RWPE1 (cell line): Measurements from ENCODE around the gene TEAD3.
A peak's percentile ranks its signal among the peaks of the same experiment; 100 is the strongest.

Experiments used
- CTCF ChIA-PET: fragments of 350-600 bp; sonication (Branson Sonifier 250); formaldehyde crosslinking; extraction: SDS; loops from one replicate; lab custom pipeline; 2021; lab: Yijun Ruan, JAX
- POLR2A ChIA-PET: fragments of 400-600 bp; formaldehyde crosslinking; extraction: SDS; loops from one replicate; lab custom pipeline; 2020; ENCODE audit warnings: antibody characterized with exemption; ENCODE audit not compliant: low non-redundant PET; lab: Yijun Ruan, JAX
- DNase-seq: peaks from one replicate; pipeline ENCODE4 v3.0.0; 2012; ENCODE audit warnings: low spot score
- H3K27ac ChIP-seq: fragments of 450-650 bp; 2 replicates; pipeline ENCODE4 v1.5.1; 2017
- TF ChIP-seq, protein P1 (sequence below): fragments of 450-650 bp; conservative IDR thresholded peaks from 2 replicates; pipeline ENCODE4 v1.5.1; 2017; ENCODE audit warnings: low read depth, mild to moderate bottlenecking

Gene TEAD3

DNA sequence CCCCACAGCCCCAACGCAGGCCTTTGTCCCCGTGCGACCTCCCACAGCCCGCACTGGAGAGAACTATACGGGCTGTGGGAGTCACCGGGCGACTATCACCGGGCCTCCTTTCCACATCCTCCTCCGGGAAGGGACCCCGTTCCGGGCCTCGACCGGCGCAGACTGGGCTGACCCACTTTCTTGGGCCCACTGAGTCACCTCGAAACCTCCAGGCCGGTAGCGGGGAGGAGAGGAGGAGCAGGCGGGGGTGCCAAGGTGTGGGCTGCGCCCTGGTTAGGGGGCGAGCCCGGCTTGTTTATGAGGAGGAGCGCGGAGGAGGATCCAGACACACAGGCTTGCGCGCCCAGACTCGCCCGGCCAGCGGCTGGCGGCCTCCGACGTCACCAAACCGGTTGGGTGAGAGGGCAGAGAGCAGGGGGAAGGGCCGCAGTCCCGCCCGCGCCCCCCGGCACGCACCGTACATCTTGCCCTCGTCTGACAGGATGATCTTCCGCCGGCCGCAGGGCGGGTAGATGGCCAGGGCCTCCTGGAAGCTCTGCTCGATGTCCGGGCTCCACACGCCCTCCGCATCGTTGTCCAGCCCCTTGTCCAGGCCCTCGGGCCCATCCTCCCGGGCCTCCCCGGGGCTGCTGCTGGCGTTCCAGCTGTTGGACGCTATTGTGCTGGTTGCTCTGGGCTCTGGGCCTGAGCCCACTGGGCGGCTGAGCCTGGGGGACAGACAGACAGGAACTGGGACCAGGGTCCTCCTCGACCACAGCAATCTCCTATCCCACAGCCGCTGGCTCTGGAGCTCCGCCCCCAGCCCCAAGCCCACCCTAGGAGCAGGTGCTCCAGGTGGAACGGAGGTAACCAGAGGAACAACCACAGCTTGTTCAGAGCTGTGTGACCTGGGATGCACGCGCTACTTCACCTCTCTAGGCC lies 10.6 kb downstream of the TEAD3 start:
- H3K27ac ChIP-seq: peak overlapping the region; percentile 99
- POLR2A ChIA-PET: interaction anchor here (3.8 kb wide), 1 partner anchor 11 kb away, joined by 11 read pairs; the partner anchor contains the start of gene TEAD3
- DNase-seq: peak; percentile 96
- CTCF ChIA-PET: interaction anchor here (0.5 to 2.0 kb wide), 5 partner anchors 9 to 250 kb away, joined by 3 to 6 read pairs (median 3); partner anchors contain the start of gene TEAD3
- TF ChIP-seq, protein P1, sequence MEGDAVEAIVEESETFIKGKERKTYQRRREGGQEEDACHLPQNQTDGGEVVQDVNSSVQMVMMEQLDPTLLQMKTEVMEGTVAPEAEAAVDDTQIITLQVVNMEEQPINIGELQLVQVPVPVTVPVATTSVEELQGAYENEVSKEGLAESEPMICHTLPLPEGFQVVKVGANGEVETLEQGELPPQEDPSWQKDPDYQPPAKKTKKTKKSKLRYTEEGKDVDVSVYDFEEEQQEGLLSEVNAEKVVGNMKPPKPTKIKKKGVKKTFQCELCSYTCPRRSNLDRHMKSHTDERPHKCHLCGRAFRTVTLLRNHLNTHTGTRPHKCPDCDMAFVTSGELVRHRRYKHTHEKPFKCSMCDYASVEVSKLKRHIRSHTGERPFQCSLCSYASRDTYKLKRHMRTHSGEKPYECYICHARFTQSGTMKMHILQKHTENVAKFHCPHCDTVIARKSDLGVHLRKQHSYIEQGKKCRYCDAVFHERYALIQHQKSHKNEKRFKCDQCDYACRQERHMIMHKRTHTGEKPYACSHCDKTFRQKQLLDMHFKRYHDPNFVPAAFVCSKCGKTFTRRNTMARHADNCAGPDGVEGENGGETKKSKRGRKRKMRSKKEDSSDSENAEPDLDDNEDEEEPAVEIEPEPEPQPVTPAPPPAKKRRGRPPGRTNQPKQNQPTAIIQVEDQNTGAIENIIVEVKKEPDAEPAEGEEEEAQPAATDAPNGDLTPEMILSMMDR: no peak

DNA sequence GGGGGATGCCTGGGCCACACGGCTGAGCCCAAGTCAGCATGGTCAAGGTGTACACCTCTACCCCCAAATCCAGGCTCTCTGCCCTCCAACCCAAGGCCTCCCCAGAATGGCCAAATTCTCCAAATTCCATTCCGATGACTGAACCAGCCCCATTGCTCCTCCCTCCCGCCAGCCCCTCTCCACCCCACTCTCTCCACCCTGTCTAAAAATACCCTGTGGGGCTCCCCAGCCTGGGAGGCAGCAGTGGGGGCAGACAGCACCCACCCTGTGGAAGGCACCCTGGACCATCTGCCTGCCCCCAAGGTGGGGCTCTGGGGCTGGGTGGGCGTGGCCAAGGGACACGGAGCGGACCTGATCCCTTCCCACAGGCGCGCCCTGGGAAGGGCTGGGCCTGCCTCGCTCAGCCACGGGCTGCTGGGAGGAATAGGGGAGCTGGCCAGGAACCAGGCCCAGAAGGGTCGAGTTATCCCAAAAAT lies 11.4 kb downstream of the TEAD3 start:
- H3K27ac ChIP-seq: peak overlapping the region; percentile 99
- CTCF ChIA-PET: no interaction called here
- DNase-seq: peak; percentile 91
- TF ChIP-seq, protein P1: no peak
- POLR2A ChIA-PET: interaction anchor here (0.6 to 3.8 kb wide), 2 partner anchors 11 to 12 kb away, joined by 3 to 11 read pairs; partner anchors contain the start of gene TEAD3

DNA sequence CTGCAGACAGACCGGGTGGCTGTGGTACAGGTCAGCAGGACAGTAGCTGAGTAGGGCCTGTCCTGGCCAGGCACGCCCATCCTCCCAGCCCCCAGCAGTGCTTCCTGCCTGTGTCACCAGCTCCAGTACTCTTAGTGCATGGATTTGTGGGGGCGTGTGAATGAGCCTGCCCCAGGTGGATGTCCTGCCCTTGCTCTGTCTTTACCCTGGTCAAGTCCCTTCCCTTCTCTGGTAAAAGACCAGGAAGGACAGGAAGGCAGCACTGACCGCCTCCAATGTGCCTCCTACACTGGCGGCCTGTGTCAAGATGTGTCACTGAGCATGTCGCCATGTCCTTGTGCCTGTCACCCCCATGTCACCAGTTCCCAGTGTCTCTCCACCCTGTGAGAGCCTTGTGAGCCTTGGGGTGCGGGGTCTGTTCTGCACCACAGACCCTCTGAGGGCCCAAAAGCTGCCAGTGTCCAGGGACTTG lies 11.9 kb downstream of the TEAD3 start:
- H3K27ac ChIP-seq: peak overlapping the region; percentile 99
- DNase-seq: peak; percentile 67
- TF ChIP-seq, protein P1: no peak
- ChIA-PET POLR2A (interaction anchor here (0.6 to 0.8 kb wide), 2 partner anchors 11 to 12 kb away, joined by 3 read pairs; partner anchors contain the start of gene TEAD3), CTCF (no interaction called here)

DNA sequence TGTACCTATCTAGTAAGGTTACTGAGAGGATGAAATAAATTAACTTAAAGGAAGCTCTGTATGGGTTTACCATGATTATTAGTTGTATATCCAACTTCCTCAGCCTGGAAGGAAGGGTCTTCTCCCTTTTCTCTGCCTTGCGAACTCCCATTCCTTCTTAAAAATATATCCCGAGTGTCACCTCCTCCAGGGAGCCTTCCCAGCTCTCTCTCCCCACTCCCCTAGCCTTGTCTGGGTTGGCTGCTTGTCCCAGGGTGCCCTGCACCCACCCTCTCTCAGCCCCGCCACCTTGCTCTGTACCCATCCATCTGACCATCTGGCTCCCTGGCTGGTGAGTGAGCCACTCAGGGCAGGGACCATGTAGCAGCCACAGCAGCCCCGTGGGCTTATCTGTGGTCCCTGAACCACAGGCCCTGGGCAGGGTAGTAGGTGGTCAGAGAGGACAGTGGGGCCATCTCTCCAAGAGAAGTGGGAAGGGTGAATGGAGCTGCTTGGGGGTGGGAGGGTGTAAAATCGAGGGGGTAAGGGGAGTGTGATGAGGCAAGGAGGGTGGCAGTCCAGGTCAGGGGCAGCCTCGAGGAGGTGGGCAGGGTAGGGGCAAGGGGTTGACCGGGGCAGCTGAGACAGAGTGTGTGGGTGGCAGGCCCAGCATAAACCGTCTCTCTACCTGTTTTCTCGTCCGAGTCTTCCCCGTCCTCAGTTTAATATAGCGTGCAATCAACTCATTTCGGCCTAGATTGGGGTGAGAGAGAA lies 12.8 kb downstream of the TEAD3 start:
- H3K27ac ChIP-seq: peak overlapping the region; percentile 99
- ChIA-PET CTCF (interaction anchor here (0.8 to 1.7 kb wide), 2 partner anchors 13 to 17 kb away, joined by 3 to 5 read pairs; partner anchors contain the start of gene TEAD3), POLR2A (interaction anchor here (0.8 kb wide), 1 partner anchor 10 kb away, joined by 3 read pairs; no protein-coding TSS in a partner anchor)
- TF ChIP-seq, protein P1: no peak
- no peak for DNase-seq

DNA sequence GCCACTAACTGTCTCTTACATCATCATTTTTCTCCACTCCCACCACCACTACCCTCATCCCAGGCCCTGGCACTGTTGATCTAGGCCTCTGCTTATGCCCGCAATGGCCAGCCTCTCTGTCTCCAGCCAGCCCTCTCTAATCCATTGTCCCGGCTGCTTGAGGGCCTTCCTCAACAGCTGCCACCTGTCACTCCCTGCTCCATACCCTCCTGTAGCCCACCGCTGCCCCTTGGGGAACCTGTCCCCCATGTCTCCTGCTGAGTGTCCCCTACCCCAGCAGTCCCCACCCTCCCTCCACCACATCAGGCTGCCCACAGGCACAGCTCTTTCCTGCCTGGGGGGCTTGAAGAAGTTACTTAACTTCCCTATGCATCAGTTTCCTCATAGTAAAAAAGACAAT lies 13.4 kb downstream of the TEAD3 start:
- TF ChIP-seq, protein P1: no peak
- ChIA-PET POLR2A (no interaction called here), CTCF (interaction anchor here (0.8 to 1.7 kb wide), 2 partner anchors 13 to 17 kb away, joined by 3 to 5 read pairs; partner anchors contain the start of gene TEAD3)
- no peak for DNase-seq
- peak overlapping the region; percentile 99 for H3K27ac ChIP-seq

DNA sequence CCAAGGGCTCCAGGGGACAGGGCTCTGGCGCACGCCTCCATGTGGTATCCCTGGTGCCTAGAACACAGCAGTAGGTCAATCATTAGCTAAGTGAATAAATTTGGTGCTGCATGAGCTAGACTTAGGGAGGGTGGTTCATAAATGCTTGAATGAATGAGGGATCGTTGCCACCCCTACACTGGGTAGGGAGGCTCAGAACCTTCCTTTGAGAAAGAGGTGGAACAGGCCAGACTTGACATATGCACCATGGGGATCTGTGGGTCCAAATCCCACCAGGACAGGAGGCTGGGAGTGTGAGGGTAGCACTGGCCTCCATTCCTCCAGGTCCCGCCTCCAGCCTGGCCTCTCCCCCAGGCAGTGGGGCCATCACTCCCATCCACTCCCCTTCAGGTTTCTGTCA lies 13.8 kb downstream of the TEAD3 start:
- TF ChIP-seq, protein P1: no peak
- POLR2A ChIA-PET: no interaction called here
- DNase-seq: no peak
- H3K27ac ChIP-seq: peak overlapping the region; percentile 99
- CTCF ChIA-PET: interaction anchor here (1.7 kb wide), 1 partner anchor 14 kb away, joined by 5 read pairs; the partner anchor contains the start of gene TEAD3
